HG02588 (cell line): ENCODE results near the gene MFSD11.
"Not testable (repeated sequence)": the region's sequence is repeated elsewhere in the genome, so short reads cannot be mapped to it uniquely, and the experiment has no call there.

Experiments used
- ATAC-seq: cut with Tn5 transposase; IDR thresholded peaks from one replicate; pipeline ENCODE4 v1.9.1; 2021; ENCODE audit warnings: mild to moderate bottlenecking, moderate library complexity; ENCODE audit not compliant: unreplicated experiment

Gene MFSD11

GRCh38 chr17:76737676-76738467 lies at the start of gene MFSD11:
TSS of gene MFSD11 (plus strand) at chr17:76738119. CDS start at chr17:76738353, 234 bp downstream.
- peak; percentile 66 for ATAC-seq

- no peak for ATAC-seq
These were observed 49.7 kb upstream of the MFSD11 start for GRCh38 chr17:76688165-76688622.

GRCh38 chr17:76689859-76690258 lies 48.1 kb upstream of the MFSD11 start:
- ATAC-seq = no peak

GRCh38 chr17:76690596-76691280 lies 47.2 kb upstream of the MFSD11 start:
- no peak for ATAC-seq

GRCh38 chr17:76691379-76692191 lies 46.3 kb upstream of the MFSD11 start:
- no peak for ATAC-seq

- no peak for ATAC-seq
These were observed 42.7 kb upstream of the MFSD11 start for GRCh38 chr17:76695059-76695831.

- ATAC-seq = no peak
These were observed 40.9 kb upstream of the MFSD11 start for GRCh38 chr17:76696763-76697701.

GRCh38 chr17:76697702-76698465 lies 40.0 kb upstream of the MFSD11 start:
- no peak for ATAC-seq

- not testable (repeated sequence) for ATAC-seq
These were observed 39.4 kb upstream of the MFSD11 start for GRCh38 chr17:76698466-76698977.

- no peak for ATAC-seq
These were observed 37.7 kb upstream of the MFSD11 start for GRCh38 chr17:76700270-76700616.

GRCh38 chr17:76700617-76701470 lies 37.1 kb upstream of the MFSD11 start:
- ATAC-seq = no peak

- no peak for ATAC-seq
These were observed 36.4 kb upstream of the MFSD11 start for GRCh38 chr17:76701471-76701967.

- ATAC-seq = no peak
These were observed 35.8 kb upstream of the MFSD11 start for GRCh38 chr17:76702076-76702475.

GRCh38 chr17:76702941-76703637 lies 34.8 kb upstream of the MFSD11 start:
- no peak for ATAC-seq

- no peak for ATAC-seq
These were observed 33.1 kb upstream of the MFSD11 start for GRCh38 chr17:76704805-76705204.

- ATAC-seq = no peak
These were observed 31.1 kb upstream of the MFSD11 start for GRCh38 chr17:76706817-76707216.
